BE2C (cell line): Measurements from ENCODE around the gene BLNK.

Experiments
- DNase-seq: peaks from one replicate; pipeline ENCODE4 v3.0.0-alpha.2; 2020
- H3K27me3 ChIP-seq: fragments of 250-450 bp; sonication (Bioruptor Pico); 2 replicates; pipeline ENCODE4 v1.5.1; 2020; ENCODE audit warnings: mild to moderate bottlenecking
- H3K36me3 ChIP-seq: fragments of 250-450 bp; sonication (Bioruptor Pico); 2 replicates; pipeline ENCODE4 v1.5.1; 2020; ENCODE audit warnings: mild to moderate bottlenecking
- H3K4me1 ChIP-seq: fragments of 250-450 bp; sonication (Bioruptor Pico); 2 replicates; pipeline ENCODE4 v1.5.1; 2020
- H3K4me3 ChIP-seq: 2 replicates; pipeline ENCODE4 v1.5.1; 2011; ENCODE audit warnings: low read depth, low read length
- H3K9me3 ChIP-seq: fragments of 250-450 bp; sonication (Bioruptor Pico); 2 replicates; pipeline ENCODE4 v1.5.1; 2020
- CTCF ChIP-seq: IDR thresholded peaks from 2 replicates; pipeline ENCODE4 v1.5.1; 2012; ENCODE audit warnings: mild to moderate bottlenecking, low read depth, low read length

Gene BLNK

GRCh38 chr10:96233959-96234358 is 37.4 kb downstream of the BLNK start:
- DNase-seq, result no peak
- no peak for TF ChIP-seq CTCF
- no peaks in the 10 kb centered on the region for H3K36me3 ChIP-seq
- no peaks in the 10 kb centered on the region for H3K9me3 ChIP-seq
- no peaks in the 10 kb centered on the region for H3K4me1 ChIP-seq
- H3K4me3 ChIP-seq, result no peak overlapping the region
- H3K27me3 ChIP-seq, result no peaks in the 10 kb centered on the region

- Histone ChIP-seq H3K4me3 (no peak overlapping the region), H3K27me3 (no peaks in the 10 kb centered on the region), H3K4me1 (no peaks in the 10 kb centered on the region), H3K36me3 (no peaks in the 10 kb centered on the region), H3K9me3 (no peaks in the 10 kb centered on the region)
- no peak for DNase-seq
- no peak for TF ChIP-seq CTCF
These were observed 40.8 kb downstream of the BLNK start for GRCh38 chr10:96230527-96230926.

- H3K9me3 ChIP-seq, result no peaks in the 10 kb centered on the region
- no peaks in the 10 kb centered on the region for H3K4me1 ChIP-seq
- peak; percentile 75 for DNase-seq
- TF ChIP-seq CTCF, result peak; percentile 84
- no peaks in the 10 kb centered on the region for H3K27me3 ChIP-seq
- no peak overlapping the region for H3K4me3 ChIP-seq
- no peaks in the 10 kb centered on the region for H3K36me3 ChIP-seq
These were observed 41.8 kb downstream of the BLNK start for GRCh38 chr10:96229568-96230030.

- Histone ChIP-seq H3K4me3 (no peak overlapping the region), H3K36me3 (no peaks in the 10 kb centered on the region)
These were observed 42.9 kb downstream of the BLNK start for GRCh38 chr10:96228408-96228994.

GRCh38 chr10:96227206-96227605 is 44.2 kb downstream of the BLNK start:
- Histone ChIP-seq H3K36me3 (no peaks in the 10 kb centered on the region), H3K4me3 (no peak overlapping the region), H3K4me1 (no peaks in the 10 kb centered on the region), H3K9me3 (no peaks in the 10 kb centered on the region), H3K27me3 (no peaks in the 10 kb centered on the region)
- no peak for TF ChIP-seq CTCF
- DNase-seq, result no peak

More at GRCh38 chr10:96228408-96228994, 42.9 kb downstream of the BLNK start:
- no peak for TF ChIP-seq CTCF
- no peaks in the 10 kb centered on the region for H3K9me3 ChIP-seq
- DNase-seq, result no peak
- H3K4me1 ChIP-seq, result no peaks in the 10 kb centered on the region
- H3K27me3 ChIP-seq, result no peaks in the 10 kb centered on the region

- no peak for DNase-seq
- no peak for TF ChIP-seq CTCF
- Histone ChIP-seq H3K4me3 (no peak overlapping the region), H3K9me3 (no peaks in the 10 kb centered on the region), H3K36me3 (no peaks in the 10 kb centered on the region), H3K27me3 (no peaks in the 10 kb centered on the region), H3K4me1 (no peaks in the 10 kb centered on the region)
These were observed 46.2 kb downstream of the BLNK start for GRCh38 chr10:96225119-96225518.
